Testis (tissue), 3 donors: ENCODE data around the gene ZNF814. TPM values are rescaled to one million over a fixed set of nuclear protein-coding genes. Genes with fewer than 3 reads are reported as not detected.
A peak's percentile ranks its signal among the peaks of the same experiment; 100 is the strongest.
"Not testable (repeated sequence)": the region's sequence is repeated elsewhere in the genome, so short reads cannot be mapped to it uniquely, and the experiment has no call there.

Experiments used
- DNase-seq: peaks from one replicate; pipeline ENCODE4 v3.0.0-alpha.2; 2019
- H3K27ac ChIP-seq, 2 donors: fragments of 200-600 bp; sonication (generic); one replicate each; pipeline ENCODE4 v1.5.1; 2019
- H3K27me3 ChIP-seq: fragments of 200-600 bp; sonication (generic); one replicate; pipeline ENCODE4 v1.5.1; 2019
- H3K36me3 ChIP-seq: fragments of 200-600 bp; sonication (generic); one replicate; pipeline ENCODE4 v1.5.1; 2017; ENCODE audit warnings: low read depth; ENCODE audit errors: missing control alignments
- H3K4me1 ChIP-seq: fragments of 200-600 bp; sonication (generic); one replicate; pipeline ENCODE4 v1.5.1; 2019
- H3K4me3 ChIP-seq, 2 donors: fragments of 200-600 bp; sonication (generic); one replicate each; pipeline ENCODE4 v1.5.1; 2017 to 2019
- H3K9me3 ChIP-seq: fragments of 200-600 bp; sonication (generic); one replicate; pipeline ENCODE4 v1.5.1; 2017
- CTCF ChIP-seq, 3 experiments: fragments of 450-650 bp in 2 of 3; fragments of 200-600 bp in 1 of 3; sonication (generic) in 1 of 3; IDR thresholded peaks; one replicate each; pipeline ENCODE4 v1.5.1; 2016 to 2019; ENCODE audit warnings: antibody characterized with exemption in 3 of 3, mild to moderate bottlenecking in 2 of 3, moderate library complexity in 1 of 3
- POLR2A ChIP-seq: fragments of 450-650 bp; IDR thresholded peaks from one replicate; pipeline ENCODE4 v1.6.1; 2017; ENCODE audit warnings: antibody characterized with exemption, mild to moderate bottlenecking, moderate library complexity
- WGBS, 2 donors: methylation state at CpG; one replicate each; pipeline ENCODE4 v1.1.5; 2018; 5-methylcytosine and 5-hydroxymethylcytosine counted together
- intact Hi-C: fragments of 100-400 bp; cut with DNase I; formaldehyde crosslinking; loops from one replicate; pipeline ENCODE4 v1.15.1; 2023; ENCODE audit warnings: low total_unique reads
- polyA plus RNA-seq: library from polyadenylated mRNA; stranded (reverse); fragments of 350-450 nt; fragmentation: Illumina TruSeq; extraction: RNeasy Lipid Tissue Mini Kit (QIAGEN cat#74804); gene quantifications from one replicate; pipeline ENCODE4 v1.2.3, GENCODE V29; 2014; ENCODE audit warnings: low read depth, low replicate concordance; ENCODE audit not compliant: insufficient read depth
- total RNA-seq, 2 donors: library from RNA; depleted of rRNA; stranded (reverse); fragments of >200 nt; gene quantifications; one replicate each; pipeline ENCODE4 v1.2.3, GENCODE V29; 2016

ZNF814 gene
- total and polyA plus RNA-seq, 3 donors from 2014 or later, result 21.8 to 54.8 (median 38.4) TPM

DNA sequence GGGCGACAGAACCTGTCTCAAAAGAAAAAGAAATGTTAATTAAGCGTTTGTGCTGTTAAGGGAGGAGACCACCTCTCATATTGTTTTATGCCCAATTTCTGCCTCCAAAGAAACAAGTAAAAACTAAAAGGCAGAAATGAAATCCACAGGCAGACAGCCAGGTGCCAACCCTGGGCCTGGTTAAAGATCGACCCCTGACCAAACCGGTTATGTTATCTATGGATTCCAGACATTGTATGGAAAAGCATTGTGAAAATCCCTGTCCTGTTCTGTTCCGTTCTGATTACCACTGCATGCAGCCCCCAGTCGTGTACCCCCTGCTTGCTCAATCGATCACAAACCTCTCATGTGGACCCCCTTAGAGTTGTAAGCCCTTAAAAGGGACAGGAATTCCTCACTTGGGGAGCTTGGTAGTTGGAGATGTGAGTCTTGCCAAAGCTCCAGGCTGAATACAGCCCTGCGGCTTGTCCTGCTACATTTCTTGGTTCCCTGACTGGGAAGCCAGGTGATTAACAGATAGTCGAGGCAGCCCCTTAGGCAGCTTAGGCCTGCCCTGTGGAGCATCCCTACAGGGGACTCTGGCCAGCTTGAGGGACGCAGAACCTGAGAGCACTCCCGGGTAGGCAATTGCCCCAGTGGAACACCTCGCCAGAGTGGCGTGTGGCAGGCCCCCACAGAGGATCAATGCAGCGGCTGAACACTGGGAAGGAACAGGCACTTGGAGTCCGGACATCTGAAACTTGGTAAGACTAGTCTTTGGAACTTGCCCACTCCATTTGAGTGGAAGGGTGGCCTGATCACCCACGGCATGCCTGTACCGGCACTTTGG is 73.4 kb downstream of the ZNF814 start:
- Histone ChIP-seq H3K36me3 (no peaks in the 10 kb centered on the region), H3K4me3 (peak overlapping the region; percentile 66 to 75), H3K27ac (peak overlapping the region in 1 of 2 donors; percentile 39), H3K4me1 (no peaks in the 10 kb centered on the region), H3K9me3 (no peaks in the 10 kb centered on the region), H3K27me3 (no peaks in the 10 kb centered on the region)
- no peak for DNase-seq
- 86 to 87% methylated on average over 17 of the region's 17 CpGs for WGBS, 2 donors
- intact Hi-C loops, result no loop called here
- TF ChIP-seq POLR2A, result no peak
- TF ChIP-seq CTCF (IDR thresholded peaks at IDR 0.05), result no peak

DNA sequence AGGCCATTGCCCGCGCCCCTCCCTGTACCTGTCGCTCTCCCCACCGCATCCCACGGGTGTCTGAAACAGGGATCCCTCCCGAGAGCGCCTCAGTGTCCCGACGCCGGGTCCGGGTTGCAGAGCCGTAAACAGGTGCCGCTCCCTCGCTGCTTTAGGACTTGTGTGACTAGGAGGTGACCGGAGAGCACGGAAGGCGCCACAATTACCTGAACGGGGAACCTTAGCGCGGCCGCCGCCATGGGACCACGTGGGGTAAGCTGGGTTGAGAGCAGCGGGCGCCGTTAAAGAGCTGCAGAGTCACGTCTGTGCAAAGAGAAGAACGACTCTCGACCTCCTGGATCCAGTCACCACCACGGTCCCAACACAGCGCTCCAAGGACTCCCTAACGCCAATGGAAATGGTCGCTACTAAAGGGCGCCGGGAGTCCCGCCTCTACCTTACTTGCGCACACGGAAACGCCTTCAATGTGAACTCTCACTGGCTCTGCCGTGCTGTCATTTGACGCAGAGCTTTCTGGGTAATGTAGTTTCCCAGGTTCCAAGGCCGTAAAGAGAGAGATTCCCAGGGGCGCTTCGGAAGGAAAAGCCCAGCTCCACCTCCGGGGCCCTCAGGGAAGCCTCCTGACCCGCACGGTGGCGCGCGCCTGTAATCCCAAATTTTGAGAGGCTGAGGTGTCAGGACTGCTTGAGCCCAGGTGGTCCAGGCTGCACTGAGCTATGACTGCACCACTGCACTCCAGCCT is 74.2 kb downstream of the ZNF814 start, which contains the start of gene ZNF552:
TSS of gene ZNF552 (minus strand) at position 409 of the 742 bp plus-strand sequence. CDS start at position 239, 170 bp downstream.
- TF ChIP-seq CTCF (IDR thresholded peaks at IDR 0.05) (no peak), POLR2A (peak; percentile 38)
- peak within 1 kb of the TSS; percentile 66 to 75 for H3K4me3 ChIP-seq
- H3K4me1 ChIP-seq, result no peaks in the 10 kb centered on the region
- H3K9me3 ChIP-seq, result no peaks in the 10 kb centered on the region
- no peaks in the 10 kb centered on the region for H3K27me3 ChIP-seq
- 1 to 5% methylated on average over 35 to 50 of the region's 50 CpGs for WGBS, 2 donors
- no peaks in the 10 kb centered on the region for H3K36me3 ChIP-seq
- intact Hi-C loops, result no loop called here
- peak; percentile 95 for DNase-seq
- peak within 1 kb of the TSS in 1 of 2 donors; percentile 46 for H3K27ac ChIP-seq

DNA sequence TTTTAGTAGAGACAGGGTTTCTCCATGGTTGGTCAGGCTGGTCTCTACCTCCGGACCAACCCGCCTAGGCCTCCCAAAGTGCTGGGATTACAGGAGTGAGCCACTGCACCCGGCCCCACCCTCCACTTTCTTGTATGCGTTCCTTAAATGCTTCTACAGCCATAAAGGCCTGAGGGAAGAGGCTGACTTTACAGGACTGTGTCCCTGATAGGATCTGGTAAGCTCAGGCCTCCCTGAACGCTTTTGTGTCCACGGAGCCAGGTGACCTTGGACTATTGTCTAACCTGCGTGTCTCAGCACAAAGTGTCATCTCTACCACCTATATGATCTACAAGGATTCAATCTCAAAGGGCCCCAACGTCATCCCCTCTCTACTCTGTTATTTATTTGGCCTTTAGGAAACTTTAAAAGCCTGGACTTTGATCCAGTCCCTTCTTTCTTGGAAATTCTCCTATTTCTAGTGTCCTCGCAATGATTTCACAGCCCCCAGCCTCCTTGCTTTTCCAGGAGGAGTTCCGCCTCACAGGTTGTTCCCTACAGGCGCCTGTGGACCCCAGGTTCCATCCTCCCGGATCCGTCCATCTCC is 74.8 kb downstream of the ZNF814 start:
- 16 to 18% methylated on average over 12 to 13 of the region's 13 CpGs for WGBS, 2 donors

GRCh38 chr19:57812975-57813820 is 75.6 kb downstream of the ZNF814 start:
- H3K4me1 ChIP-seq, H3K27me3 ChIP-seq, H3K4me3 ChIP-seq, H3K9me3 ChIP-seq, intact Hi-C loops, DNase-seq, H3K27ac ChIP-seq, H3K36me3 ChIP-seq: not testable (repeated sequence)
- WGBS, 2 donors, result 72 to 76% methylated on average over 13 of the region's 13 CpGs

More for the DNA sequence above, 74.8 kb downstream of the ZNF814 start:
- Histone ChIP-seq H3K36me3 (no peaks in the 10 kb centered on the region), H3K27me3 (no peaks in the 10 kb centered on the region), H3K4me3 (peak overlapping the region; percentile 66 to 75), H3K9me3 (no peaks in the 10 kb centered on the region), H3K27ac (peak overlapping the region in 1 of 2 donors; percentile 46), H3K4me1 (no peaks in the 10 kb centered on the region)
- no peak for DNase-seq
- intact Hi-C loops, result no loop called here
- no peak for TF ChIP-seq POLR2A

DNA sequence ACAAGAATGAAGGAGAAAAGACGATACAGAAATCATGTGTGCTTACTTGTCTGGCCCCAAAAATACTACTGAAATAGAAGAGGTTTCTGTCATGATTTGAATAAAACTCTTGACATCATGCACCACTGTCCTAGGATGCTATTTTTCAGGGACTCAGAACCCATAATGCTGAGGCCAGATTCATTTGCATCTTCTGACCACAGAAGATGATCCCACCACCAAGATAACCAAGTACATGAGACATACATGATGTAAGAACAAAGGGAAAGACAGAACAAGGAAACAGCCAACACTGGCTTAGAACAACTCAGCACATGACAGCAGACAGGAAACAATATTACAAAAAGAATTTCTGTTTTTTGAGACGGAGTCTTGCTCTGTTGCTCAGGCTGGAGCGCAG is 76.6 kb downstream of the ZNF814 start:
- Histone ChIP-seq H3K4me3 (no peak overlapping the region), H3K27me3 (no peaks in the 10 kb centered on the region), H3K36me3 (no peaks in the 10 kb centered on the region), H3K4me1 (no peaks in the 10 kb centered on the region), H3K9me3 (no peaks in the 10 kb centered on the region), H3K27ac (no peak overlapping the region)
- intact Hi-C loops, result no loop called here
- WGBS, 2 donors, result 90 to 96% methylated on average over 3 of the region's 3 CpGs
- TF ChIP-seq CTCF (IDR thresholded peaks at IDR 0.05) (no peak), POLR2A (no peak)
- DNase-seq, result no peak

- H3K9me3 ChIP-seq, H3K36me3 ChIP-seq, DNase-seq, H3K27ac ChIP-seq, H3K27me3 ChIP-seq, H3K4me1 ChIP-seq, intact Hi-C loops, H3K4me3 ChIP-seq: not testable (repeated sequence)
- 75 to 78% methylated on average over 17 of the region's 17 CpGs for WGBS, 2 donors
Observed at GRCh38 chr19:57810410-57811295, 78.2 kb downstream of the ZNF814 start.
